Adrenal gland (tissue), 5 donors: Measurements from ENCODE around the gene KDR.

Experiments used
- CTCF ChIP-seq, 6 experiments: fragments of 450-650 bp in 4 of 6; fragments of 200-600 bp in 2 of 6; sonication (generic) in 1 of 6; IDR thresholded peaks; 1 replicate in 5 of 6; 2 replicates in 1 of 6; pipeline versions ENCODE4 v1.5.1 to v1.8.0; 2016 to 2021; ENCODE audit warnings: antibody characterized with exemption in 6 of 6, mild to moderate bottlenecking in 2 of 6, moderate library complexity in 1 of 6
- POLR2A ChIP-seq, 2 donors: fragments of 450-650 bp; IDR thresholded peaks; one replicate each; pipeline ENCODE4 v1.6.1; 2017; ENCODE audit warnings: antibody characterized with exemption in 2 of 2, mild to moderate bottlenecking in 2 of 2, moderate library complexity in 1 of 2
- donor health status: DM: no; HTN: no; CAD: no.

- TF ChIP-seq CTCF (IDR thresholded peaks at IDR 0.05) (no peak), POLR2A (IDR thresholded peaks at IDR 0.05) (no peak)
Observed at GRCh38 chr4:55173580-55173979, 48.2 kb upstream of the KDR start.
